ENCODE results near the gene MYBPC1.
"Not testable (repeated sequence)": the region's sequence is repeated elsewhere in the genome, so short reads cannot be mapped to it uniquely, and the experiment has no call there.

DNA sequence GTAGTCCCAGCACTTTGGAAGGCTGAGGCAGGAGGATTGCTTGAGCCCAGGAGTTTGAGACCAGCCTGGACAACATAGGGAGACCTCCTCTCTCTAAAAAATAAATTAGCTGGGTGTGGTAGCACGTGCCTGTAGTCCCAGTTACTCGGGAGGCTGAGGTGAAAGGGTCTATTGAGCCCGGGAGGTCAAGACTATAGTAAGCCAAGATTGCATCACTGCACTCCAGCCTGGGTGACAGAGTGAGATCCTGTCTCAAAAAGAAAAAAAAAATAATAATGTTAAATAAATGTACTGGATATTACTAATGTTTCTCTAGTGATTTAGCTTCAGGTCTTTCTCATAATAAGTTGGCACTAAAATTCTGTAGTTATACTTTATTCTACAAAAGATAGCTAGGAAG lies 81.7 kb downstream of the MYBPC1 start:
- not testable (repeated sequence) for TF ChIP-seq POLR2A (IDR thresholded peaks at IDR 0.05; ENCODE audit: low read length); GATA1 (IDR thresholded peaks at IDR 0.05; ENCODE audit: low read depth, low read length)

All from erythroblast (primary cell).